Right cardiac atrium (tissue), 5 donors: Measurements from ENCODE around the gene CDH12. TPM values are rescaled to one million over a fixed set of nuclear protein-coding genes. Genes with fewer than 3 reads are reported as not detected.

Experiments
- ATAC-seq, 2 donors: fragments of 200-7000 bp; cut with Tn5 transposase; one replicate each; pipeline versions ENCODE4 v1.8.0 to v1.9.1; 2020; ENCODE audit warnings: moderate library complexity in 2 of 2, mild to moderate bottlenecking in 1 of 2
- DNase-seq, 3 donors: peaks; one replicate each; pipeline ENCODE4 v3.0.0-alpha.2; 2020
- H3K27ac ChIP-seq: one replicate; pipeline ENCODE4 v1.5.1; 2013; ENCODE audit warnings: mild to moderate bottlenecking, low read length, control low read depth, moderate library complexity
- H3K27me3 ChIP-seq: one replicate; pipeline ENCODE4 v1.6.1; 2013; ENCODE audit not compliant: control insufficient read depth, insufficient read depth
- H3K4me1 ChIP-seq: one replicate; pipeline ENCODE4 v1.6.1; 2013; ENCODE audit warnings: low read length; ENCODE audit not compliant: control insufficient read depth, insufficient read depth
- H3K4me3 ChIP-seq: one replicate; pipeline ENCODE4 v1.5.1; 2013; ENCODE audit warnings: low read length, control low read depth
- H3K9me3 ChIP-seq: one replicate; pipeline ENCODE4 v1.6.1; 2013; ENCODE audit warnings: low read length; ENCODE audit not compliant: control insufficient read depth
- WGBS: extraction: QIAGEN DNeasy Blood & Tissue Kit; methylation state at CpG from one replicate; pipeline ENCODE4 v1.1.7; 2013; 5-methylcytosine and 5-hydroxymethylcytosine counted together
- intact Hi-C, 4 donors: fragments of 100-400 bp; cut with DNase I; formaldehyde crosslinking; loops; one replicate each; pipeline versions ENCODE4 v1.11.0 to v1.14.0; 2022 to 2023
- polyA plus RNA-seq: library from polyadenylated mRNA; stranded (reverse); fragments of 200-250 nt; gene quantifications from one replicate; pipeline ENCODE4 v1.2.3, GENCODE V29; 2013
- total RNA-seq, 4 donors: library from RNA; stranded (reverse); fragmentation: NEBNext Ultra II Directional; extraction: Animal tissue kit (Norgen Biotek cat#: 25700); gene quantifications; one replicate each; pipeline ENCODE4 v1.2.1, GENCODE V29; 2021
- donor health status: healthy with polysubstance abuse.
- donor health status: DM: no; HTN: yes; CAD: no.
- donor health status: DM: no; HTN: no; CAD: no.
- donor health status: DM: no; HTN: yes; CAD: no; lungs with severe emphysema.
- donor health status: DM: yes; HTN: yes; CAD: no.

Gene CDH12
- total and polyA plus RNA-seq, 5 donors, result not detected

DNA sequence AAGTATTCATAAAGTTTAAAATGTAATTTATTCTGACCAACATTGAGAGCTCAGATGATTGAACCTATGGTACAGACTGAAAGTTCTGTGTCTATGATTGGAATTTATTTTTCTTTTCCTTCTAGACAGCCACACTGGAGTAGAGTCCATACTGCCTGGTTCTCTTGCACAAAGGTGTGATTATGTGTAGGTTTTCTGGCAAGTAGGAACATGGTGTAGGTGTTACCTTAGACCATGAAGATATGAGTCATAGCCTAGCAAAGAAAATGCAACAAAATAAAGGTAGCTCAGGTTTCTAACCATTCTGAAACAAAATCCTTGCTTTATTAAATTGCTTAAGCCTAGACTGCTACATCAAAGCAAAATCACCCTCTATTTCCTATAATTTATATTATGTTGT, 143.4 kb downstream of the CDH12 start:
- Histone ChIP-seq H3K27me3 (no peaks in the 10 kb centered on the region), H3K27ac (no peak overlapping the region), H3K4me1 (no peaks in the 10 kb centered on the region), H3K9me3 (no peaks in the 10 kb centered on the region), H3K4me3 (no peak overlapping the region)
- ATAC-seq (no peak), DNase-seq (no peak)
- intact Hi-C loops, result no loop called here

- DNase-seq (no peak), ATAC-seq (no peak)
- Histone ChIP-seq H3K9me3 (no peaks in the 10 kb centered on the region), H3K4me3 (no peak overlapping the region), H3K27ac (no peak overlapping the region), H3K4me1 (no peaks in the 10 kb centered on the region), H3K27me3 (no peaks in the 10 kb centered on the region)
- 84% methylated on average over 9 of the region's 9 CpGs for WGBS
- intact Hi-C loops, result no loop called here
Observed at GRCh38 chr5:22708770-22709328, 144.3 kb downstream of the CDH12 start.

DNA sequence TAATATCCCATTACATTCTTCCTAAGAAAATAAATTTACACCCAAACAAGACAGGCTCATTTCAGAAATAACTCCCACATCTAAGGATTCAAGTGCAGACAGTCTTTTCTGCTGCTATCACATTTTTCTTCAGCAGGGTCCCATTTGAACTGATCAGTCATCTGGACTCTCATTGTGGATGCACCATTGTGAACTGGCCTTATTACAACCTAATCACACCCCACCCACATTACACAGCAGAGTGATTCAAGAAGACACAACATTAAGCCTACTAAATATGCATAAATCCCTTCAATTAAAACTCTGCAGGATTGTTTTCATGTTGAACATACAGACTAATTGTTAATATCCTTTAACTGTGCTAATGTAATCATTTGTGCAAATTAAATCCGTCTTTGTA, 146.2 kb downstream of the CDH12 start:
- ATAC-seq, result no peak
- H3K4me1 ChIP-seq, result no peaks in the 10 kb centered on the region
- no peak for DNase-seq
- H3K27ac ChIP-seq, result no peak overlapping the region
- 77% methylated on average over 1 of the region's 1 CpG for WGBS
- H3K4me3 ChIP-seq, result no peak overlapping the region
- no peaks in the 10 kb centered on the region for H3K27me3 ChIP-seq
- intact Hi-C loops, result no loop called here
- no peaks in the 10 kb centered on the region for H3K9me3 ChIP-seq

GRCh38 chr5:22699319-22699718, 153.8 kb downstream of the CDH12 start:
- intact Hi-C loops, result no loop called here

GRCh38 chr5:22693121-22693520, 160.0 kb downstream of the CDH12 start:
- H3K4me1 ChIP-seq, result no peaks in the 10 kb centered on the region
- intact Hi-C loops, result no loop called here
- WGBS, result 84% methylated on average over 4 of the region's 4 CpGs
- H3K27me3 ChIP-seq, result no peaks in the 10 kb centered on the region
- DNase-seq (no peak), ATAC-seq (no peak)
- H3K9me3 ChIP-seq, result no peaks in the 10 kb centered on the region
- no peak overlapping the region for H3K27ac ChIP-seq
- H3K4me3 ChIP-seq, result no peak overlapping the region

More at GRCh38 chr5:22699319-22699718, 153.8 kb downstream of the CDH12 start:
- no peak overlapping the region for H3K27ac ChIP-seq
- DNase-seq (no peak), ATAC-seq (no peak)
- H3K4me1 ChIP-seq, result no peaks in the 10 kb centered on the region
- WGBS, result 86% methylated on average over 5 of the region's 5 CpGs
- no peaks in the 10 kb centered on the region for H3K9me3 ChIP-seq
- no peak overlapping the region for H3K4me3 ChIP-seq
- no peaks in the 10 kb centered on the region for H3K27me3 ChIP-seq

DNA sequence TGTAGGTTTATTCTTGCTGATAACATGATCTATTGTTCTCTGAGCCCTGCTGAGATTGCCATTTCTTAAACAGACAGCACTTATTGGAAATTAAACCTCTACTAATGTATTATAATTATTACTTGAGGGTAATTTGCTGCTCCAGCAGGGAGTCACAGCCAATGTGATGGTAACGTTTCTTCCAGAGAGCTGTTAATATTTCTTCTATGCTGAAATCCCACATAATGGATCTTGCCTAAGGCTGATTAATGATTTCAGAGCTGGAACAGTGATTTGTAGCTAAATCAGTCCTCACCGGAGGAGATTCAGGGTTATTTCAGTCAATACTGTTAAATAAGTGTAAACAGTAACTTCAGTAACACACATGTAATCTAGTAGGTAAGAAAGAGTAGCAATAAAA, 170.1 kb downstream of the CDH12 start:
- ATAC-seq (no peak), DNase-seq (no peak)
- intact Hi-C loops, result no loop called here
- Histone ChIP-seq H3K27me3 (no peaks in the 10 kb centered on the region), H3K9me3 (no peaks in the 10 kb centered on the region), H3K4me1 (no peaks in the 10 kb centered on the region), H3K27ac (no peak overlapping the region), H3K4me3 (no peak overlapping the region)
- 56% methylated on average over 2 of the region's 2 CpGs for WGBS

- intact Hi-C loops, result no loop called here
- DNase-seq (no peak), ATAC-seq (no peak)
- no peaks in the 10 kb centered on the region for H3K9me3 ChIP-seq
- H3K27ac ChIP-seq, result no peak overlapping the region
- WGBS, result 66% methylated on average over 3 of the region's 3 CpGs
- H3K4me1 ChIP-seq, result no peaks in the 10 kb centered on the region
- no peaks in the 10 kb centered on the region for H3K27me3 ChIP-seq
- H3K4me3 ChIP-seq, result no peak overlapping the region
Observed at GRCh38 chr5:22678886-22679285, 174.3 kb downstream of the CDH12 start.

DNA sequence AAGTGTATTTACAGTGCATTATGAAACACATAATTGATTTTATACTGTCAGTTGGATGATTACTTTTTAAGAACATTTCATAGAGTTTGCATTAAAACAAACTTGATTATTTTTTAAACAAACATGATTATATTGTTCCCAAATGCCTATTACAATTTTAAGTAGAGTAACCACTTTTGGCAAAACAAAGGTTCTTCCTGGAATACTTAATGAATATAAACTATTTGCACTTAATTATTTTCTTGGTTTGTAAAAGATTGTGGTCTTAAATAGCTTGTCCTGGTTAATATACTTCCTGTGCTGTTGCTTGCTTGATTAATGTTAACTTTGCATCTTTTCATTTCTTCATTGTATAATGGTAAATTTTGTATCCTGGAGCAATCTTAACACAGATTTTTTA, 180.0 kb downstream of the CDH12 start:
- DNase-seq (no peak), ATAC-seq (no peak)
- Histone ChIP-seq H3K27me3 (no peaks in the 10 kb centered on the region), H3K9me3 (no peaks in the 10 kb centered on the region), H3K27ac (no peak overlapping the region), H3K4me1 (no peaks in the 10 kb centered on the region), H3K4me3 (no peak overlapping the region)
- intact Hi-C loops, result no loop called here

GRCh38 chr5:22669345-22669744, 183.8 kb downstream of the CDH12 start:
- 65% methylated on average over 4 of the region's 4 CpGs for WGBS
- intact Hi-C loops, result no loop called here
- DNase-seq, result no peak

GRCh38 chr5:22665801-22666200, 187.3 kb downstream of the CDH12 start:
- H3K4me1 ChIP-seq, result no peaks in the 10 kb centered on the region
- H3K27ac ChIP-seq, result no peak overlapping the region
- no peak overlapping the region for H3K4me3 ChIP-seq
- 69% methylated on average over 2 of the region's 2 CpGs for WGBS
- DNase-seq, result no peak
- no peaks in the 10 kb centered on the region for H3K9me3 ChIP-seq
- ATAC-seq, result no peak
- intact Hi-C loops, result no loop called here
- H3K27me3 ChIP-seq, result no peaks in the 10 kb centered on the region

More at GRCh38 chr5:22669345-22669744, 183.8 kb downstream of the CDH12 start:
- Histone ChIP-seq H3K4me1 (no peaks in the 10 kb centered on the region), H3K27ac (no peak overlapping the region), H3K4me3 (no peak overlapping the region), H3K9me3 (no peaks in the 10 kb centered on the region), H3K27me3 (no peaks in the 10 kb centered on the region)
- no peak for ATAC-seq

- 40% methylated on average over 2 of the region's 2 CpGs for WGBS
- intact Hi-C loops, result no loop called here
- Histone ChIP-seq H3K4me3 (no peak overlapping the region), H3K9me3 (no peaks in the 10 kb centered on the region), H3K4me1 (no peaks in the 10 kb centered on the region), H3K27ac (no peak overlapping the region), H3K27me3 (no peaks in the 10 kb centered on the region)
- no peak for DNase-seq
- no peak for ATAC-seq
Observed at GRCh38 chr5:22663134-22663533, 190.0 kb downstream of the CDH12 start.

GRCh38 chr5:22662391-22662790, 190.8 kb downstream of the CDH12 start:
- intact Hi-C loops, result no loop called here
- H3K27ac ChIP-seq, result no peak overlapping the region
- DNase-seq (no peak), ATAC-seq (no peak)
- H3K27me3 ChIP-seq, result no peaks in the 10 kb centered on the region
- 29% methylated on average over 3 of the region's 3 CpGs for WGBS
- no peak overlapping the region for H3K4me3 ChIP-seq
- H3K4me1 ChIP-seq, result no peaks in the 10 kb centered on the region
- H3K9me3 ChIP-seq, result no peaks in the 10 kb centered on the region
